DOHH2 (cell line): ENCODE measurements around the gene MIPOL1.

Experiments used
- CTCF ChIP-seq: fragments of 200-600 bp; sonication (generic); IDR thresholded peaks from one replicate; pipeline ENCODE4 v1.5.1; 2014; ENCODE audit warnings: antibody characterized with exemption, mild to moderate bottlenecking, low read depth, low read length; ENCODE audit not compliant: poor library complexity, severe bottlenecking
- EZH2phosphoT487 ChIP-seq: fragments of 200-600 bp; sonication (generic); IDR thresholded peaks from 2 replicates; pipeline ENCODE4 v1.6.1; 2017; ENCODE audit warnings: borderline replicate concordance, mild to moderate bottlenecking, antibody characterized with exemption, low read length, moderate library complexity, mixed read lengths

DNA sequence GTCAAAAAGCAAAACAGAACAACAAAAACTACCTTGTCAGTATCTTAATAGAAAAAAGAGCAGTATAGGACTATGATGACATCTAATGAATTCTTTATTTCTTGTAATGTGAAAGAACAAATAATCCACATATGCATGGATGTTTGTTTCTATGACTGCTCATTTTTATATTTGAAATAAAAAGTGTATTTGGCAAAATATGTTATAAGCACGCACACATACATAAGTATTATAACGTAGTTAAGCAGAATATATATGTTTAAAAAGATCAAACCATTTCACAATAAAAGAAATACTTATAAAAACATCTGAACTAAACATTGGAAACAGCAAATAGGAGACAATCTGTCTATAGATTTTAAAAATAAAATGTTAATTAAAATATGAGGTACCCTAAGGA lies 74.8 kb downstream of the MIPOL1 start:
- TF ChIP-seq CTCF (no peak), EZH2phosphoT487 (no peak)
